Measurements from ENCODE around the gene NFAM1. TPM values are rescaled to one million over a fixed set of nuclear protein-coding genes. Genes with fewer than 3 reads are reported as not detected.
A peak's percentile ranks its signal among the peaks of the same experiment; 100 is the strongest.

NFAM1 gene
- polyA plus RNA-seq, 1 of the 3 experiments (the other 2 are of a cell fraction) = 0.02 TPM

GRCh38 chr22:42444077-42444904 is 12.1 kb upstream of the NFAM1 start (continued):
- TF ChIP-seq EZH2phosphoT487 (IDR thresholded peaks at IDR 0.05; ENCODE audit: borderline replicate concordance, low read depth) (no peak), SMC3 (IDR thresholded peaks at IDR 0.05; ENCODE audit: low read depth, low read length) (peak; percentile 39; the same call in 1 of the 2 replicates), YY1 (IDR thresholded peaks at IDR 0.05; ENCODE audit: low read depth) (peak; percentile 62; the same call in 1 of the 2 replicates), SIN3A (IDR thresholded peaks at IDR 0.05; ENCODE audit: borderline replicate concordance, low read depth, low read length) (no peak), FOXJ3 (CRISPR knock-in tag; IDR thresholded peaks at IDR 0.05) (no peak), GATA2 (CRISPR knock-in tag; IDR thresholded peaks at IDR 0.05) (no peak), RXRA (IDR thresholded peaks at IDR 0.05; ENCODE audit: borderline replicate concordance, low read depth) (no peak), NRF1 (IDR thresholded peaks at IDR 0.05; ENCODE audit: low read depth, low read length) (no peak), CTCF (IDR thresholded peaks at IDR 0.05) (peak; percentile 60), ELF1 (IDR thresholded peaks at IDR 0.05) (peak; percentile 46; the same call in 1 of the 2 replicates), NFIC (IDR thresholded peaks at IDR 0.05; ENCODE audit: borderline replicate concordance) (no peak), MXI1 (IDR thresholded peaks at IDR 0.05; ENCODE audit: low read depth, low read length) (no peak), PBX3 (IDR thresholded peaks at IDR 0.05) (peak; percentile 87)
- TF ChIP-seq, protein P1, sequence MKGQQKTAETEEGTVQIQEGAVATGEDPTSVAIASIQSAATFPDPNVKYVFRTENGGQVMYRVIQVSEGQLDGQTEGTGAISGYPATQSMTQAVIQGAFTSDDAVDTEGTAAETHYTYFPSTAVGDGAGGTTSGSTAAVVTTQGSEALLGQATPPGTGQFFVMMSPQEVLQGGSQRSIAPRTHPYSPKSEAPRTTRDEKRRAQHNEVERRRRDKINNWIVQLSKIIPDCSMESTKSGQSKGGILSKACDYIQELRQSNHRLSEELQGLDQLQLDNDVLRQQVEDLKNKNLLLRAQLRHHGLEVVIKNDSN (IDR thresholded peaks at IDR 0.05; ENCODE audit: borderline replicate concordance, low read depth) = no peak
- TF ChIP-seq, protein P2, sequence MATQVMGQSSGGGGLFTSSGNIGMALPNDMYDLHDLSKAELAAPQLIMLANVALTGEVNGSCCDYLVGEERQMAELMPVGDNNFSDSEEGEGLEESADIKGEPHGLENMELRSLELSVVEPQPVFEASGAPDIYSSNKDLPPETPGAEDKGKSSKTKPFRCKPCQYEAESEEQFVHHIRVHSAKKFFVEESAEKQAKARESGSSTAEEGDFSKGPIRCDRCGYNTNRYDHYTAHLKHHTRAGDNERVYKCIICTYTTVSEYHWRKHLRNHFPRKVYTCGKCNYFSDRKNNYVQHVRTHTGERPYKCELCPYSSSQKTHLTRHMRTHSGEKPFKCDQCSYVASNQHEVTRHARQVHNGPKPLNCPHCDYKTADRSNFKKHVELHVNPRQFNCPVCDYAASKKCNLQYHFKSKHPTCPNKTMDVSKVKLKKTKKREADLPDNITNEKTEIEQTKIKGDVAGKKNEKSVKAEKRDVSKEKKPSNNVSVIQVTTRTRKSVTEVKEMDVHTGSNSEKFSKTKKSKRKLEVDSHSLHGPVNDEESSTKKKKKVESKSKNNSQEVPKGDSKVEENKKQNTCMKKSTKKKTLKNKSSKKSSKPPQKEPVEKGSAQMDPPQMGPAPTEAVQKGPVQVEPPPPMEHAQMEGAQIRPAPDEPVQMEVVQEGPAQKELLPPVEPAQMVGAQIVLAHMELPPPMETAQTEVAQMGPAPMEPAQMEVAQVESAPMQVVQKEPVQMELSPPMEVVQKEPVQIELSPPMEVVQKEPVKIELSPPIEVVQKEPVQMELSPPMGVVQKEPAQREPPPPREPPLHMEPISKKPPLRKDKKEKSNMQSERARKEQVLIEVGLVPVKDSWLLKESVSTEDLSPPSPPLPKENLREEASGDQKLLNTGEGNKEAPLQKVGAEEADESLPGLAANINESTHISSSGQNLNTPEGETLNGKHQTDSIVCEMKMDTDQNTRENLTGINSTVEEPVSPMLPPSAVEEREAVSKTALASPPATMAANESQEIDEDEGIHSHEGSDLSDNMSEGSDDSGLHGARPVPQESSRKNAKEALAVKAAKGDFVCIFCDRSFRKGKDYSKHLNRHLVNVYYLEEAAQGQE (IDR thresholded peaks at IDR 0.05; ENCODE audit: low read depth, low read length) = no peak

Data from SK-N-SH (cell line).